PC-3 (cell line): Measurements from ENCODE around the gene GFOD2. TPM values are rescaled to one million over a fixed set of nuclear protein-coding genes. Genes with fewer than 3 reads are reported as not detected.

Experiments
- ATAC-seq: fragments of 200-7000 bp; cut with Tn5 transposase; 2 replicates; pipeline ENCODE4 v1.9.1; 2020; ENCODE audit warnings: mild to moderate bottlenecking, moderate library complexity
- BruUV-seq: library from RNA; stranded (reverse); fragments of 400-500 nt; replicated peaks from 2 replicates; lab custom pipeline; 2021; lab: Mats Ljungman, UMichigan
- CTCF ChIA-PET: fragments of 300-600 bp; sonication (Branson Sonifier 250); formaldehyde crosslinking; loops from one replicate; lab custom pipeline; 2022; ENCODE audit warnings: antibody characterized with exemption; lab: Charles Lee
- POLR2A ChIA-PET: fragments of 300-600 bp; sonication (Branson Sonifier 250); formaldehyde crosslinking; loops from one replicate; lab custom pipeline; 2022; ENCODE audit warnings: antibody characterized with exemption; ENCODE audit not compliant: unreplicated experiment; lab: Charles Lee
- DNase-seq: peaks from one replicate; pipeline ENCODE4 v3.0.0-alpha.2; 2015
- H2AFZ ChIP-seq: fragments of 300-600 bp; sonication (generic); 2 replicates; pipeline ENCODE4 v1.6.0; 2016; ENCODE audit warnings: antibody characterized with exemption, low read length
- H3F3A ChIP-seq: fragments of 300-600 bp; sonication (generic); one replicate; pipeline ENCODE4 v1.6.0; 2017; ENCODE audit warnings: antibody characterized with exemption, low read length, control low read depth, mild to moderate bottlenecking; ENCODE audit not compliant: unreplicated experiment
- H3K27ac ChIP-seq: fragments of 300-600 bp; sonication (generic); 2 replicates; pipeline ENCODE4 v1.5.1; 2016; ENCODE audit warnings: mild to moderate bottlenecking, low read length
- H3K27me3 ChIP-seq: fragments of 300-600 bp; sonication (generic); 2 replicates; pipeline ENCODE4 v1.6.1; 2016; ENCODE audit warnings: low read length, mixed read lengths
- H3K36me3 ChIP-seq: fragments of 300-600 bp; sonication (generic); 2 replicates; pipeline ENCODE4 v1.6.1; 2016; ENCODE audit warnings: low read depth, mixed run types, low read length, mixed read lengths
- H3K4me1 ChIP-seq: fragments of 300-600 bp; sonication (generic); 2 replicates; pipeline ENCODE4 v1.5.1; 2016; ENCODE audit warnings: low read length; ENCODE audit not compliant: insufficient read depth
- H3K4me2 ChIP-seq: fragments of 300-600 bp; sonication (generic); 2 replicates; pipeline ENCODE4 v1.6.0; 2016; ENCODE audit warnings: low read length
- H3K4me3 ChIP-seq: fragments of 300-600 bp; sonication (generic); 2 replicates; pipeline ENCODE4 v1.5.1; 2016; ENCODE audit warnings: mild to moderate bottlenecking, low read length, mixed read lengths
- H3K79me2 ChIP-seq: fragments of 300-600 bp; sonication (generic); 2 replicates; pipeline ENCODE4 v1.6.1; 2017; ENCODE audit warnings: low read length, mixed read lengths
- H3K9ac ChIP-seq: fragments of 300-600 bp; sonication (generic); 2 replicates; pipeline ENCODE4 v1.6.0; 2016; ENCODE audit warnings: mild to moderate bottlenecking, low read length
- H3K9me2 ChIP-seq: fragments of 300-600 bp; sonication (generic); replicated peaks from 2 replicates; pipeline ENCODE4 v1.6.1; 2016; ENCODE audit warnings: mixed run types, low read length, mixed read lengths
- H3K9me3 ChIP-seq: fragments of 300-600 bp; sonication (generic); 2 replicates; pipeline ENCODE4 v1.6.1; 2016; ENCODE audit warnings: low read length, mixed read lengths
- H4K20me1 ChIP-seq: fragments of 300-600 bp; sonication (generic); 2 replicates; pipeline ENCODE4 v1.6.1; 2016; ENCODE audit warnings: low read length, mixed read lengths
- CTCF ChIP-seq: fragments of 300-600 bp; sonication (generic); conservative IDR thresholded peaks from 2 replicates; pipeline ENCODE4 v1.5.1; 2017; ENCODE audit warnings: antibody characterized with exemption, low read depth, mild to moderate bottlenecking, low read length
- EZH2 ChIP-seq: fragments of 300-600 bp; sonication (generic); IDR thresholded peaks from one replicate; pipeline ENCODE4 v1.6.1; 2017; ENCODE audit warnings: antibody characterized with exemption, mild to moderate bottlenecking, low read length; ENCODE audit not compliant: unreplicated experiment
- EZH2phosphoT487 ChIP-seq: fragments of 300-600 bp; sonication (generic); IDR thresholded peaks from 2 replicates; pipeline ENCODE4 v1.6.1; 2018; ENCODE audit warnings: mild to moderate bottlenecking, antibody characterized with exemption, low read length, borderline replicate concordance
- intact Hi-C: fragments of 100-400 bp; cut with micrococcal nuclease; formaldehyde crosslinking; loops from 2 replicates; pipeline ENCODE4 v1.9.0; 2023
- total RNA-seq: library from RNA; depleted of rRNA; stranded (reverse); fragments of >200 nt; gene quantifications from 2 replicates; pipeline ENCODE4 v1.2.3, GENCODE V29; 2014

Gene GFOD2
- total RNA-seq, 1 experiment from 2014 or later = 21.8 TPM

- H3K9me2 ChIP-seq = no peaks in the 10 kb centered on the region
- H3K79me2 ChIP-seq = peaks cover 75% of the 10 kb centered on the region
- no peaks in the 10 kb centered on the region for H3K36me3 ChIP-seq
- no peak overlapping the region for H3K27ac ChIP-seq
- BruUV-seq = no TSS peak
- peaks cover 7% of the 10 kb centered on the region; the same call in 1 of the 2 replicates for H3K4me1 ChIP-seq
- POLR2A ChIA-PET = no interaction called here
- TF ChIP-seq CTCF = no peak
- no peak for TF ChIP-seq EZH2
- TF ChIP-seq EZH2phosphoT487 = no peak
- no peaks in the 10 kb centered on the region for H3K27me3 ChIP-seq
- no peak for DNase-seq
- intact Hi-C loops = no loop called here
- ATAC-seq = no peak
- no peaks in the 10 kb centered on the region for H3F3A ChIP-seq
- H4K20me1 ChIP-seq = 0 out of 2 replicates have a peak, but pooled peaks cover 5% of the 10 kb centered on the region
- H3K9me3 ChIP-seq = no peaks in the 10 kb centered on the region
- CTCF ChIA-PET = no interaction called here
- no peak overlapping the region for H3K4me3 ChIP-seq
- H3K4me2 ChIP-seq = no peak overlapping the region
- no peak overlapping the region for H2AFZ ChIP-seq
- no peak overlapping the region for H3K9ac ChIP-seq
Observed at GRCh38 chr16:67714522-67714921, 4.6 kb downstream of the GFOD2 start.

DNA sequence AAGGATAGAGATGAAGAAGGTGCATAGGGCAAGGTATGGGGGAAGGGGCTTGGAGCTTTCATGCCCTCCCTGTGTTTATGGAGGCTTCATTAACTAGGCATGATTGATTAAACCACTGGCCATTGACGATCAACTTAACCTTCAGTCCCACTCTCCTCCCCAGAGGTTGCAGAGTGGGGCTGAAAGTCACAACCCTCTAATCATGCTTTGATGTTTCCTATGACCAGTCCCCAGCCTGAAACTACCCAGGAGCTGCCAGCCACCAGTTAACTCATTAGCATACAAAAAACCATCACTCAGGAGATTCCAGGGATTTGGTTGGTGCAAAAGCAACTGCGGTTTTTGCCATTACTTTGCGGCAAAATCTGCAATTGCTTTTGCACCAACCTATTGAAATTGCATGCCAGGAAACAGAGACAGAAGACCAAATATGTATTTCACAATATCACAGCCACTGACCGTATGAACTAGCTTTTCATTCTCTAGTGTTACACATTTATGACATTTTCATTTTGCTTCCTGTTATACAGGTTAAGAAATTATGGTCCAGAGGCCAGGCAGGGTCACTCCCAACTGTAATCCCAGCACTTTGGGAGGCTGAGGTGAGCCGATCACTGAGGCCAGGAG, 5.4 kb downstream of the GFOD2 start:
- Histone ChIP-seq H3K4me3 (no peak overlapping the region), H3K9me3 (no peaks in the 10 kb centered on the region), H4K20me1 (peaks cover 7% of the 10 kb centered on the region; the same call in 1 of the 2 replicates), H3K36me3 (no peaks in the 10 kb centered on the region), H3K4me2 (no peak overlapping the region), H3K4me1 (peaks cover 7% of the 10 kb centered on the region), H3K9ac (no peak overlapping the region), H3K79me2 (peaks cover 71% of the 10 kb centered on the region), H3K9me2 (no peaks in the 10 kb centered on the region), H2AFZ (no peak overlapping the region), H3K27me3 (no peaks in the 10 kb centered on the region), H3K27ac (no peak overlapping the region), H3F3A (no peaks in the 10 kb centered on the region)
- ChIA-PET POLR2A (no interaction called here), CTCF (no interaction called here)
- intact Hi-C loops = no loop called here
- ATAC-seq = no peak
- TF ChIP-seq CTCF (no peak), EZH2phosphoT487 (no peak), EZH2 (no peak)
- DNase-seq = no peak
- no TSS peak for BruUV-seq

GRCh38 chr16:67710607-67711006, 8.5 kb downstream of the GFOD2 start:
- ChIA-PET CTCF (no interaction called here), POLR2A (no interaction called here)
- Histone ChIP-seq H3K36me3 (no peaks in the 10 kb centered on the region), H3K9me2 (no peaks in the 10 kb centered on the region), H3K27ac (no peak overlapping the region), H3K4me2 (no peak overlapping the region), H3K4me1 (peaks cover 5% of the 10 kb centered on the region; the same call in 1 of the 2 replicates), H3K4me3 (no peak overlapping the region), H4K20me1 (peaks cover 11% of the 10 kb centered on the region; the same call in 1 of the 2 replicates), H3K27me3 (no peaks in the 10 kb centered on the region), H3K9ac (no peak overlapping the region), H3K9me3 (no peaks in the 10 kb centered on the region), H3F3A (no peaks in the 10 kb centered on the region), H2AFZ (no peak overlapping the region), H3K79me2 (peaks cover 47% of the 10 kb centered on the region)
- ATAC-seq = no peak
- TF ChIP-seq CTCF = no peak
- TF ChIP-seq EZH2 = no peak
- no peak for TF ChIP-seq EZH2phosphoT487
- BruUV-seq = no TSS peak
- no peak for DNase-seq
- intact Hi-C loops = no loop called here
